Heart left ventricle (tissue), 13 donors: ENCODE data around the gene ZNF598.

Experiments used
- CTCF ChIP-seq, 12 donors: fragments of 200-600 bp; sonication (generic) in 4 of 12; IDR thresholded peaks; one replicate each; pipeline versions ENCODE4 v1.5.0 to v1.8.0; 2018 to 2022; ENCODE audit warnings: antibody characterized with exemption in 12 of 12, mild to moderate bottlenecking in 5 of 12
- POLR2A ChIP-seq, 2 donors: fragments of 450-650 bp; IDR thresholded peaks; one replicate each; pipeline ENCODE4 v1.6.1; 2017; ENCODE audit warnings: antibody characterized with exemption in 2 of 2, mild to moderate bottlenecking in 2 of 2, moderate library complexity in 2 of 2
- donor health status: ischemic (EF 13 %, LVEDD 7.1; RV severe dilation, severe dysfunction).
- donor health status: DM: no; HTN: yes; CAD: no.
- donor health status: DM: no; HTN: no; CAD: no.
- donor health status: ischemic (EF 25% LVEDD 6.9; RV normal size, moderate dysfunction).
- donor health status: ischemic (EF 25% LVEDD 5.7; RV mildly dilated, moderate dysfunction).
- donor health status: ischemic (EF 35%, LVEDD 5.7; RV mildly dilated, moderate dysfunction).
- donor health status: nonischemic (EF 11% LVEDD 7.7; RV severe dilation, severe dysfunction).
- donor health status: DM: yes; HTN: yes; CAD: no.
- donor health status: PGD.
- donor health status: ischemic (EF 29% LVEDD 5.4; RV normal size, mild dysfunction).
- donor health status: nonischemic (EF 23%, LVEDD 6.1; RV moderate dilation, normal function).

- TF ChIP-seq CTCF (IDR thresholded peaks at IDR 0.05) (peak in 1 of 12 donors; percentile 17), POLR2A (IDR thresholded peaks at IDR 0.05) (no peak)
Measured at GRCh38 chr16:2056681-2057407, 47.2 kb upstream of the ZNF598 start.
